Epithelial cell of proximal tubule (primary cell): ENCODE measurements around the gene ID1. TPM values are rescaled to one million over a fixed set of nuclear protein-coding genes. Genes with fewer than 3 reads are reported as not detected.
"Not testable (repeated sequence)": the region's sequence is repeated elsewhere in the genome, so short reads cannot be mapped to it uniquely, and the experiment has no call there.

ENCODE experiments used
- DNase-seq: peaks from one replicate; pipeline ENCODE4 v3.0.0-alpha.2; 2011; ENCODE audit warnings: low read depth
- H3K4me3 ChIP-seq: 2 replicates; pipeline ENCODE4 v1.5.1; 2011; ENCODE audit warnings: low read depth, mild to moderate bottlenecking, low read length
- total RNA-seq: library from RNA; depleted of rRNA; stranded (reverse); fragments of >200 nt; gene quantifications from 2 replicates; pipeline ENCODE4 v1.2.3, GENCODE V29; 2015
- TF ChIP-seq, protein P1 (sequence below): conservative IDR thresholded peaks from 2 replicates; pipeline ENCODE4 v1.5.1; 2012; ENCODE audit warnings: low read depth, mild to moderate bottlenecking, low read length

ID1 gene
- total RNA-seq, 1 donor from 2014 or later = 302 TPM

DNA sequence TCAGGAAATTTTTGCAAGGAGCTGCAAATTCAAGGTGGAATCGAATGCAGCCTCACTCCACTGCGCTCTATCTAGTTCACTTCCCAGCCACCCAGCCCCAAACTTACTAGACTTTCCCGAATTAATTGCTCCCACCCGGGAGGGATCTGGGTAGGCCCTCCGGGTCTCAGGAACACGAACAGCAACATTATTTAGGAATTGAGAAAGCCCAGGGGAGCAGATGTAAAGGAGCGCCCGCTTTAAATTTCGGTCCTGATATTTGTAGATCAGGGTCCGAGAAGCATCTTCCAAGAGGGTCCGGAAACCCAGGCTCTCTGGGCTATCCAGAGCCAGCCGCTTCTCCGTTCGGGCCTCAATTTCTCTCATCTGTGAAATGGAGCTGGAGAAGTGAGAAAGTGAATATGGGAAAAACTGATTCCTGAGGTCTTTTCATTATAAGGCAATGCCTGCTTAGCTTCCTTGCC is 490 bp upstream of the ID1 start:
- H3K4me3 ChIP-seq = peak overlapping the region; percentile 95
- DNase-seq = no peak
- TF ChIP-seq, protein P1, sequence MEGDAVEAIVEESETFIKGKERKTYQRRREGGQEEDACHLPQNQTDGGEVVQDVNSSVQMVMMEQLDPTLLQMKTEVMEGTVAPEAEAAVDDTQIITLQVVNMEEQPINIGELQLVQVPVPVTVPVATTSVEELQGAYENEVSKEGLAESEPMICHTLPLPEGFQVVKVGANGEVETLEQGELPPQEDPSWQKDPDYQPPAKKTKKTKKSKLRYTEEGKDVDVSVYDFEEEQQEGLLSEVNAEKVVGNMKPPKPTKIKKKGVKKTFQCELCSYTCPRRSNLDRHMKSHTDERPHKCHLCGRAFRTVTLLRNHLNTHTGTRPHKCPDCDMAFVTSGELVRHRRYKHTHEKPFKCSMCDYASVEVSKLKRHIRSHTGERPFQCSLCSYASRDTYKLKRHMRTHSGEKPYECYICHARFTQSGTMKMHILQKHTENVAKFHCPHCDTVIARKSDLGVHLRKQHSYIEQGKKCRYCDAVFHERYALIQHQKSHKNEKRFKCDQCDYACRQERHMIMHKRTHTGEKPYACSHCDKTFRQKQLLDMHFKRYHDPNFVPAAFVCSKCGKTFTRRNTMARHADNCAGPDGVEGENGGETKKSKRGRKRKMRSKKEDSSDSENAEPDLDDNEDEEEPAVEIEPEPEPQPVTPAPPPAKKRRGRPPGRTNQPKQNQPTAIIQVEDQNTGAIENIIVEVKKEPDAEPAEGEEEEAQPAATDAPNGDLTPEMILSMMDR = no peak

DNA sequence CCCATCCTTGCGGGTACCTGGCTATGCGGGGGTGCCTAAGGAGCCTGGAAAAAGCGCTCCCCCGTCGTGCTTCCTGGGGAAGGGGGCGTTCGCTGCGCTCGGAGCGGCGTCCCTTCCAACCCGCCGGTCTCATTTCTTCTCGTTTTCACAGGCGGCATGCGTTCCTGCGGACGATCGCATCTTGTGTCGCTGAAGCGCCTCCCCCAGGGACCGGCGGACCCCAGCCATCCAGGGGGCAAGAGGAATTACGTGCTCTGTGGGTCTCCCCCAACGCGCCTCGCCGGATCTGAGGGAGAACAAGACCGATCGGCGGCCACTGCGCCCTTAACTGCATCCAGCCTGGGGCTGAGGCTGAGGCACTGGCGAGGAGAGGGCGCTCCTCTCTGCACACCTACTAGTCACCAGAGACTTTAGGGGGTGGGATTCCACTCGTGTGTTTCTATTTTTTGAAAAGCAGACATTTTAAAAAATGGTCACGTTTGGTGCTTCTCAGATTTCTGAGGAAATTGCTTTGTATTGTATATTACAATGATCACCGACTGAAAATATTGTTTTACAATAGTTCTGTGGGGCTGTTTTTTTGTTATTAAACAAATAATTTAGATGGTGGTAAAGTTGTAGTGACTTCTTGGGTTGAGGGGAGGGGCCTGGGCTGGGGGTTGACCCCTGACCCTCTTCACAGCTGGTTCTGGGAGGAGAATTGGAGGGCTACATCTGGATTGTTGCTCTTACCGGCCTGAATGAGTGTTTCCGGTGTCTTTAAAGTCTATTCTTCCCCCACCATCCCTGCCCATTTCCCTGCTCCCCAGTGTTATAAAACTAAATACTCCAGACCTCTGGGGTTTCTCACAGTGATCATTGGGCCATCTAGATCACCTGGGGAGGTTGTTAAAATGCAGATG is 1.1 kb downstream of the ID1 start:
- peak overlapping the region; percentile 95 for H3K4me3 ChIP-seq
- DNase-seq = no peak
- TF ChIP-seq, protein P1 = no peak

DNA sequence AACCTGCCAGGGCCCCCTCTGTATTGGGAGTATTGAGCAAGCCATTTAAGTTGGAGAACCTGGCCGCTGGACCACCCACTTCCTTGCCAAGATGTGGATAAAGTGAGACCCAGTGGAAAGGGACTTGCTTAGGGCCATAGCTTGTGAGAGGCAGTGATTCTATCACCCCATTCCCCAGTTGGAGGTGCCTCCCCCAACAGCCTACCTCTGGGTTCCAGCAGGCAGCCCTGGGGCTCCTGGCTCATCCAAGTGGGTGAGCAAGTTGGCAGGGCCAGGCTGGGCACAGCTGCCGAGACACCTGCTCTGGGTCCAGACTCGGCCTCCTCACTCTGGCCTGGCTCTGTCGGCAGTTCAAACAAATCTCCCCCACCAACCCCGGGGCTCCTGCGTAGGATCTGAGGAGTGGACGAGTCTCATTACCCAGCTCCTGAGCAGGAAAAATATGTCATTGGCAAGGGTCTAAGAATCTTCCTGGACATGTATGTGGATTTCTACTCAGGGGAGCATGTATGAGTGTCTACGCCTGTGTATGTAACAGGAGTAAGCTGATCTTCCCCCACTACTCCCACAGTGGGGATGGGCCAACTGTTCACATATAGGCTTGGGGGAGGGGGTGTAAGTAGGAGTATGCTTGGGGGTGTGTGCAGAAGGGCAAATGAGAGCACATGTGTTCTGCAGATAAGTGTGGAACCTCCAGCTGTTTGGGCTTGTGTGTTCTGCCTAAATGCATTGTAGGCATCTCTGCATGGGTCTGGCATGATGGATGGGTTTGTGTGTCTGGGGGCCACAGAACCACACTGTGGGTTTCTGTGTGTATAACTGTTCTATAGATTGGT is 1.9 kb downstream of the ID1 start:
- no peak for DNase-seq
- TF ChIP-seq, protein P1 = no peak
- peak overlapping the region; percentile 95 for H3K4me3 ChIP-seq

DNA sequence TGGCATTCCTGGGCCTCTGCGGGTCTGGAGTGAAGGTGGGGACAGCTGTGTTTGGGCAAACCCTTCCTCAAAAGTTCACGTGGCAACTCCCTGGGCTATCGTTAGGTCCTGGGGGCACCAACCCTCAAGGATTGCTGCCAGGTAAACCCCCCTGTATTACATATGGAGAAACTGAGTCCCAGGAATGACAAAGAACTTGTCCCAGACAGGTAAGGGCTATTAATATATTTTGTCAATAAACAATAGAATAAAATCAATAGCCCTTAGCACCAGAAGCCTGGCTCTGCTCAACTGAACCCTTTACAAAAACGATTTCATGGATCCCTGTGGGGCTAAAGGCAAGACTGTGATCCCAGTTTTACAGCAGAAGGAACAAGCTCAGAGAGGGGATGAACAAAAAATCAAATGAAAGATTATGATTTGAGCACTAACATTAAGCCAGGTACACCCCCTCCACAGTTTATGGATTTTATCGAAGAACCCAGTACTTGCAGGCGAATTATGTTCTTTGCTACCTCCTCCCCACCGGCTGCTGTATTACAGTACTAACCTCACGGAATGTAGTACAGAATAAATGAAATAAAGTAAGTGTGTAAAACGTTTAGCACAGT is 2.7 kb downstream of the ID1 start:
- TF ChIP-seq, protein P1 = no peak
- H3K4me3 ChIP-seq = peak overlapping the region; percentile 95
- DNase-seq = no peak

DNA sequence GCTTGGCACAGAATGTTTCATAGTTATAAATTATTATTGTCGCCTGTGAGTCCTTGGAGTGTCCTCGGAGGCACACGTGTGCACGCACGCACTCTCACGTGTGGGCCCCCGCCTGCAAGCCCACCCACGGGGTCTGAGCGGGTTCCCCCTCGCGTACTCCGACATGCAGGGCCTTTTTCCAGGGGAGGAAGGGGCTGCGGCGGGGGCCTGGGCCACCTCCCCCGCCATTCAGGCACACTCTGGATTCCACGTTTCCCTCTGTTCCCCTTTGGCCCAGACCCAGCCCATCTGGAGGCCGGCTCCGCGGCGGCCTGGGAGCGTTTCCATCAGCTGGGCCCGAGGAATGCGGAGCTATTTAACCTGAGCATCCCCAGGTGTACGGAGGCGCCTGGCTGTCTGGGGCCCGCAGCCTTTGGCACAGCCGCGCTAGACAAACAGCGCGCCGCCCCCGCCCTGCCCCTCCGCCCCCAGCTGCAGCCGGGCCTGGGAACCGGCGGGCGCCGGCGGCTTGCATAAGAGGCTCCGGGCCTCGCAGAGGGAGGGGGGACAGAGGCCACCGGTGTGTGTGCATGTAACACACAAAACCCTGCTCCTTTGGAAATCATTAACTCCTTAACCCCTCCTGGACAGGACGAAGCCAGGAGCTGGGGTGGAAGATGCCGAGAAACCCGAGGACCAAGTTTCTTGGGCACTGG is 3.3 kb downstream of the ID1 start:
- TF ChIP-seq, protein P1 = no peak
- peak overlapping the region; percentile 33 for H3K4me3 ChIP-seq
- no peak for DNase-seq

DNA sequence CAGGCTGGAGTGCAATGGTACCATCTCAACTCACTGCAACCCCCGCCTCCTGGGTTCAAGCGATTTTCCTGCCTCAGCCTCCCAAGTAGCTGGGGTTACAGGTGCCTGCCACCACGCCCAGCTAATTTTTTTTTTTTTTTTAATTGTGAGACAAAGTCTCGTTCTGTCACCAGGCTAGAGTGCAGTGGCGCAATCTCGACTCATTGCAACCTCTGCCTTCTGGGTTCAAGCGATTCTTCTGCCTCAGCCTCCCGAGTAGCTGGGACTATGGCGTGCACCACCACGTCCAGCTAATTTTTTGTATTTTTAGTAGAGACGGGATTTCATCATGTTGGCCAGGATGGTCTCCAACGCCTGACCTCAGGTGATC is 7.2 kb downstream of the ID1 start:
- not testable (repeated sequence) for DNase-seq, H3K4me3 ChIP-seq

DNA sequence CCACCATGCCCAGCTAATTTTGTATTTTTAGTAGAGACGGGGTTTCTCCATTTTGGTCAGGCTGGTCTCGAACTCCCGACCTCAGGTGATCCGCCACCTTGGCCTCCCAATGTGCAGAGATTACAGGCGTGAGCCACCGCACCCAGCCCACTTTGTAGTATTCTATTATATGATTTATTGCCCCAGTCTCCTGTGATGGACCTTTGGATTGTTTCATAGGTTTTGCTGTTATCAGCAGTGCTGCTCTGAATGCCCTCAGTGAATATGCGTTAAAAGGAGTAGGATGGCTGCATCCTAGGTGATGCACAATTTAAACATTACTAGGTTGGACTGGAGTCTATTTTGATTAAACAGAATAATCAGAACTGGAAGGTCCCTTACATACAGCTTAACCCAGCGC is 10.3 kb downstream of the ID1 start:
- no peak for DNase-seq
- TF ChIP-seq, protein P1 = no peak
- no peak overlapping the region for H3K4me3 ChIP-seq
